HepG2 (cell line): Measurements from ENCODE around the gene RABL2A. TPM values are rescaled to one million over a fixed set of nuclear protein-coding genes. Genes with fewer than 3 reads are reported as not detected.
"Not testable (repeated sequence)": the region's sequence is repeated elsewhere in the genome, so short reads cannot be mapped to it uniquely, and the experiment has no call there.

Experiments
- BRD4 ChIP-seq: sonication (generic); formaldehyde crosslinking; IDR thresholded peaks from 2 replicates; pipeline ENCODE4 v1.4.0; 2020; ENCODE audit warnings: missing genetic modification reagents
- GFI1 ChIP-seq: sonication (generic); formaldehyde crosslinking; IDR thresholded peaks from 2 replicates; pipeline ENCODE4 v1.5.0; 2020; ENCODE audit warnings: missing genetic modification reagents, mild to moderate bottlenecking, borderline replicate concordance
- HMG20B ChIP-seq: conservative IDR thresholded peaks from 2 replicates; pipeline ENCODE4 v1.6.1; 2016; ENCODE audit warnings: missing genetic modification reagents, missing compliant biosample characterization
- HNF1B ChIP-seq: sonication (generic); formaldehyde crosslinking; IDR thresholded peaks from 2 replicates; pipeline ENCODE4 v1.5.1; 2020; ENCODE audit warnings: mild to moderate bottlenecking, moderate library complexity, missing genetic modification reagents
- KAT8 ChIP-seq: IDR thresholded peaks from 2 replicates; pipeline ENCODE4 v1.6.1; 2016; ENCODE audit warnings: missing genetic modification reagents, missing compliant biosample characterization
- NR0B2 ChIP-seq: sonication (generic); formaldehyde crosslinking; IDR thresholded peaks from 2 replicates; pipeline ENCODE4 v1.4.0; 2020; ENCODE audit warnings: mild to moderate bottlenecking, missing genetic modification reagents
- SOX6 ChIP-seq, 2 experiments: fragments of 450-650 bp in 1 of 2; sonication (generic) in 1 of 2; formaldehyde crosslinking in 1 of 2; IDR thresholded peaks; 2 replicates each; pipeline versions ENCODE4 v1.4.0 to v1.6.1; 2017 to 2020; ENCODE audit warnings: antibody characterized with exemption in 1 of 2, mild to moderate bottlenecking in 1 of 2, missing genetic modification reagents in 1 of 2
- SPEN ChIP-seq: sonication (generic); formaldehyde crosslinking; IDR thresholded peaks from 2 replicates; pipeline ENCODE4 v1.5.1; 2020; ENCODE audit warnings: low read depth, mild to moderate bottlenecking, missing genetic modification reagents
- TBX2 ChIP-seq: sonication (generic); formaldehyde crosslinking; IDR thresholded peaks from 2 replicates; pipeline ENCODE4 v1.5.0; 2020; ENCODE audit warnings: missing genetic modification reagents, mild to moderate bottlenecking, borderline replicate concordance
- ZBTB44 ChIP-seq: sonication (generic); formaldehyde crosslinking; IDR thresholded peaks from 2 replicates; pipeline ENCODE4 v1.4.0; 2020; ENCODE audit warnings: missing genetic modification reagents
- ZBTB7A ChIP-seq: sonication (generic); formaldehyde crosslinking; IDR thresholded peaks from 2 replicates; pipeline ENCODE4 v1.8.0; 2022; ENCODE audit warnings: mild to moderate bottlenecking, missing genetic modification reagents
- ZFX ChIP-seq: sonication (generic); formaldehyde crosslinking; IDR thresholded peaks from 2 replicates; pipeline ENCODE4 v1.4.0; 2020; ENCODE audit warnings: mild to moderate bottlenecking, low read depth, missing genetic modification reagents, moderate library complexity
- ZNF414 ChIP-seq: sonication (generic); formaldehyde crosslinking; IDR thresholded peaks from 2 replicates; pipeline ENCODE4 v1.5.0; 2020; ENCODE audit warnings: missing genetic modification reagents
- ZNF713 ChIP-seq: sonication (generic); formaldehyde crosslinking; IDR thresholded peaks from 2 replicates; pipeline ENCODE4 v1.4.0; 2020; ENCODE audit warnings: mild to moderate bottlenecking, missing genetic modification reagents
- polyA plus RNA-seq, 8 experiments: library from polyadenylated mRNA; depleted of rRNA in 3 of 8; stranded (reverse) in 7 of 8; unstranded in 1 of 8; fragments of >200 nt; fragmentation: Illumina TruSeq in 4 of 8; extraction: Trizol in 4 of 8; gene quantifications; 2 replicates each; pipeline versions ENCODE4 v1.2.1 to v1.2.3, GENCODE V29; 2011 to 2016; ENCODE audit warnings: low read depth in 4 of 8, missing spikeins in 1 of 8, mixed read lengths in 1 of 8; ENCODE audit not compliant: insufficient read depth in 1 of 8
- total RNA-seq, 5 experiments: library from RNA; depleted of rRNA; stranded (reverse); fragments of >200 nt; fragmentation: Illumina TruSeq; extraction: Trizol; gene quantifications; 2 replicates each; pipeline ENCODE4 v1.2.3, GENCODE V29; 2016; ENCODE audit warnings: low read depth in 1 of 5
- TF ChIP-seq, protein P1 (sequence below): sonication (generic); formaldehyde crosslinking; IDR thresholded peaks from 2 replicates; pipeline ENCODE4 v1.9.0; 2021; ENCODE audit warnings: mild to moderate bottlenecking, missing genetic modification reagents
- TF ChIP-seq, protein P2 (sequence below), 2 experiments: fragments of 450-650 bp in 1 of 2; sonication (generic) in 1 of 2; formaldehyde crosslinking; IDR thresholded peaks; 2 replicates each; pipeline versions ENCODE4 v1.5.0 to v1.8.0; 2020 to 2022; ENCODE audit warnings: mild to moderate bottlenecking in 1 of 2, missing genetic modification reagents in 1 of 2

RABL2A gene
- total and polyA plus RNA-seq, 2 of the 13 experiments (the other 11 are each of a cell fraction or from before 2014, with no cell fraction given) = 9.6 to 13.4 TPM

- TF ChIP-seq ZNF713 (peak; percentile 81; the same call in 1 of the 2 replicates), HNF1B (CRISPR knock-in tag) (peak; percentile 91), HMG20B (0 out of 2 replicates have a peak, but pooled peaks have one; percentile 58), SPEN (peak; percentile 26; the same call in 1 of the 2 replicates), GFI1 (CRISPR knock-in tag) (0 out of 2 replicates have a peak, but pooled peaks have one; percentile 35), SOX6 (CRISPR knock-in tag; IDR thresholded peaks at IDR 0.05) (peak; percentile 77), ZBTB44 (CRISPR knock-in tag) (peak; percentile 74; the same call in 1 of the 2 replicates), ZNF414 (CRISPR knock-in tag) (peak; percentile 74), BRD4 (CRISPR knock-in tag) (peak; percentile 62; the same call in 1 of the 2 replicates), KAT8 (CRISPR knock-in tag) (peak; percentile 87), ZBTB7A (CRISPR knock-in tag) (peak; percentile 67), TBX2 (CRISPR knock-in tag) (peak; percentile 76), ZFX (peak; percentile 81), NR0B2 (peak; percentile 69; the same call in 1 of the 2 replicates)
- TF ChIP-seq SOX6 (IDR thresholded peaks at IDR 0.05) = not testable (repeated sequence)
- TF ChIP-seq, protein P1, sequence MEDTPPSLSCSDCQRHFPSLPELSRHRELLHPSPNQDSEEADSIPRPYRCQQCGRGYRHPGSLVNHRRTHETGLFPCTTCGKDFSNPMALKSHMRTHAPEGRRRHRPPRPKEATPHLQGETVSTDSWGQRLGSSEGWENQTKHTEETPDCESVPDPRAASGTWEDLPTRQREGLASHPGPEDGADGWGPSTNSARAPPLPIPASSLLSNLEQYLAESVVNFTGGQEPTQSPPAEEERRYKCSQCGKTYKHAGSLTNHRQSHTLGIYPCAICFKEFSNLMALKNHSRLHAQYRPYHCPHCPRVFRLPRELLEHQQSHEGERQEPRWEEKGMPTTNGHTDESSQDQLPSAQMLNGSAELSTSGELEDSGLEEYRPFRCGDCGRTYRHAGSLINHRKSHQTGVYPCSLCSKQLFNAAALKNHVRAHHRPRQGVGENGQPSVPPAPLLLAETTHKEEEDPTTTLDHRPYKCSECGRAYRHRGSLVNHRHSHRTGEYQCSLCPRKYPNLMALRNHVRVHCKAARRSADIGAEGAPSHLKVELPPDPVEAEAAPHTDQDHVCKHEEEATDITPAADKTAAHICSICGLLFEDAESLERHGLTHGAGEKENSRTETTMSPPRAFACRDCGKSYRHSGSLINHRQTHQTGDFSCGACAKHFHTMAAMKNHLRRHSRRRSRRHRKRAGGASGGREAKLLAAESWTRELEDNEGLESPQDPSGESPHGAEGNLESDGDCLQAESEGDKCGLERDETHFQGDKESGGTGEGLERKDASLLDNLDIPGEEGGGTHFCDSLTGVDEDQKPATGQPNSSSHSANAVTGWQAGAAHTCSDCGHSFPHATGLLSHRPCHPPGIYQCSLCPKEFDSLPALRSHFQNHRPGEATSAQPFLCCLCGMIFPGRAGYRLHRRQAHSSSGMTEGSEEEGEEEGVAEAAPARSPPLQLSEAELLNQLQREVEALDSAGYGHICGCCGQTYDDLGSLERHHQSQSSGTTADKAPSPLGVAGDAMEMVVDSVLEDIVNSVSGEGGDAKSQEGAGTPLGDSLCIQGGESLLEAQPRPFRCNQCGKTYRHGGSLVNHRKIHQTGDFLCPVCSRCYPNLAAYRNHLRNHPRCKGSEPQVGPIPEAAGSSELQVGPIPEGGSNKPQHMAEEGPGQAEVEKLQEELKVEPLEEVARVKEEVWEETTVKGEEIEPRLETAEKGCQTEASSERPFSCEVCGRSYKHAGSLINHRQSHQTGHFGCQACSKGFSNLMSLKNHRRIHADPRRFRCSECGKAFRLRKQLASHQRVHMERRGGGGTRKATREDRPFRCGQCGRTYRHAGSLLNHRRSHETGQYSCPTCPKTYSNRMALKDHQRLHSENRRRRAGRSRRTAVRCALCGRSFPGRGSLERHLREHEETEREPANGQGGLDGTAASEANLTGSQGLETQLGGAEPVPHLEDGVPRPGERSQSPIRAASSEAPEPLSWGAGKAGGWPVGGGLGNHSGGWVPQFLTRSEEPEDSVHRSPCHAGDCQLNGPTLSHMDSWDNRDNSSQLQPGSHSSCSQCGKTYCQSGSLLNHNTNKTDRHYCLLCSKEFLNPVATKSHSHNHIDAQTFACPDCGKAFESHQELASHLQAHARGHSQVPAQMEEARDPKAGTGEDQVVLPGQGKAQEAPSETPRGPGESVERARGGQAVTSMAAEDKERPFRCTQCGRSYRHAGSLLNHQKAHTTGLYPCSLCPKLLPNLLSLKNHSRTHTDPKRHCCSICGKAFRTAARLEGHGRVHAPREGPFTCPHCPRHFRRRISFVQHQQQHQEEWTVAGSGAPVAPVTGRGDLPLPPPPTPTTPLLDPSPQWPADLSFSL (CRISPR knock-in tag) = peak; percentile 52; the same call in 1 of the 2 replicates
- TF ChIP-seq, protein P2, sequence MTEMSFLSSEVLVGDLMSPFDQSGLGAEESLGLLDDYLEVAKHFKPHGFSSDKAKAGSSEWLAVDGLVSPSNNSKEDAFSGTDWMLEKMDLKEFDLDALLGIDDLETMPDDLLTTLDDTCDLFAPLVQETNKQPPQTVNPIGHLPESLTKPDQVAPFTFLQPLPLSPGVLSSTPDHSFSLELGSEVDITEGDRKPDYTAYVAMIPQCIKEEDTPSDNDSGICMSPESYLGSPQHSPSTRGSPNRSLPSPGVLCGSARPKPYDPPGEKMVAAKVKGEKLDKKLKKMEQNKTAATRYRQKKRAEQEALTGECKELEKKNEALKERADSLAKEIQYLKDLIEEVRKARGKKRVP (CRISPR knock-in tag; IDR thresholded peaks at IDR 0.05) = peak in 1 of 2 experiments; percentile 59; a peak in 2 of 4 replicates
These were observed 23.0 kb upstream of the RABL2A start (continued) for GRCh38 chr2:113604085-113604477.
